Esophagus squamous epithelium (tissue), 5 donors: ENCODE data around the gene CEACAM20. TPM values are rescaled to one million over a fixed set of nuclear protein-coding genes. Genes with fewer than 3 reads are reported as not detected.

Experiments
- DNase-seq: peaks from one replicate; lab custom pipeline; 2025; lab: John Stamatoyannopoulos, UW
- H3K27ac ChIP-seq, 4 donors: fragments of 200-600 bp; sonication (generic); one replicate each; pipeline ENCODE4 v1.5.1; 2016 to 2019; ENCODE audit warnings: mild to moderate bottlenecking in 1 of 4
- H3K27me3 ChIP-seq, 4 donors: fragments of 200-600 bp; sonication (generic); 1 replicate in 3 of 4; 2 replicates in 1 of 4; pipeline versions ENCODE4 v1.5.1 to v1.6.0; 2017 to 2021; ENCODE audit warnings: antibody characterized with exemption in 1 of 4
- H3K36me3 ChIP-seq, 3 donors: fragments of 200-600 bp; sonication (generic); one replicate each; pipeline ENCODE4 v1.5.1; 2016 to 2019
- H3K4me1 ChIP-seq, 3 donors: fragments of 200-600 bp; sonication (generic); one replicate each; pipeline ENCODE4 v1.5.1; 2017 to 2019
- H3K4me3 ChIP-seq, 4 donors: fragments of 200-600 bp; sonication (generic); 1 replicate in 3 of 4; 2 replicates in 1 of 4; pipeline ENCODE4 v1.5.1; 2016 to 2019; ENCODE audit warnings: mild to moderate bottlenecking in 2 of 4, moderate library complexity in 1 of 4
- H3K9me3 ChIP-seq, 3 donors: fragments of 200-600 bp; sonication (generic); one replicate each; pipeline ENCODE4 v1.5.1; 2016 to 2019
- POLR2A ChIP-seq, 4 donors: fragments of 450-650 bp; IDR thresholded peaks; one replicate each; pipeline ENCODE4 v1.6.1; 2017; ENCODE audit warnings: antibody characterized with exemption in 4 of 4, mild to moderate bottlenecking in 4 of 4, moderate library complexity in 3 of 4
- WGBS, 2 donors: methylation state at CpG; one replicate each; pipeline ENCODE4 v1.1.5; 2018; 5-methylcytosine and 5-hydroxymethylcytosine counted together
- intact Hi-C: fragments of 100-400 bp; cut with DNase I; formaldehyde crosslinking; loops from one replicate; pipeline ENCODE4 v1.15.0; 2022
- total RNA-seq, 4 donors: library from RNA; depleted of rRNA; stranded (reverse); fragments of >200 nt; gene quantifications; one replicate each; pipeline ENCODE4 v1.1.0, GENCODE V29; 2016
- TF ChIP-seq, protein P1 (sequence below), 6 experiments: fragments of 450-650 bp in 4 of 6; fragments of 200-600 bp in 2 of 6; sonication (generic) in 2 of 6; IDR thresholded peaks; one replicate each; pipeline ENCODE4 v1.5.1; 2016 to 2019; ENCODE audit warnings: antibody characterized with exemption in 6 of 6, mild to moderate bottlenecking in 4 of 6, moderate library complexity in 4 of 6
- donor health status: DM: yes; HTN: yes; CAD: no.

Gene CEACAM20
- total RNA-seq, 4 donors from 2014 or later: not detected

DNA sequence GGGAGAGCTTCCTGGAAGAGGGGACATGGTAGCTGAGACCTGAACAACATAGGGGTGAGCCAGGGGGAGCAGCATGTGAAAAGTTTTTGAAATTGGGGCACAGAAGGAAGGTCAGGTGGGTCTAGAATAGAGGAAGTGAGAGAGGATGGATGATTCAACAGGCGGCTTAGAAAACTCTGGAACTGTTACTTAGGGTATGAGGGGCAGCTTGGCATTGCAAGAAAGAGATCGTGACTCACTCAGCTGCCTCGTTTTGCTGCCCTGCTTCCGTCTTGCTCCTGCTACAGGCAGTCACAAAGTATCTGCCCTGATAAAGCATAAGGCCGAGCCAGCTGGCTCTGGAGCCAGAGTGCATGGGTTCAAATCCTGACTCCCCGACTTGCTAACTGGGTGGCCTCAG lies 1.3 kb upstream of the CEACAM20 start:
- H3K4me3 ChIP-seq: no peak overlapping the region
- no peaks in the 10 kb centered on the region for H3K9me3 ChIP-seq
- no peak for TF ChIP-seq POLR2A (IDR thresholded peaks at IDR 0.05)
- TF ChIP-seq, protein P1, sequence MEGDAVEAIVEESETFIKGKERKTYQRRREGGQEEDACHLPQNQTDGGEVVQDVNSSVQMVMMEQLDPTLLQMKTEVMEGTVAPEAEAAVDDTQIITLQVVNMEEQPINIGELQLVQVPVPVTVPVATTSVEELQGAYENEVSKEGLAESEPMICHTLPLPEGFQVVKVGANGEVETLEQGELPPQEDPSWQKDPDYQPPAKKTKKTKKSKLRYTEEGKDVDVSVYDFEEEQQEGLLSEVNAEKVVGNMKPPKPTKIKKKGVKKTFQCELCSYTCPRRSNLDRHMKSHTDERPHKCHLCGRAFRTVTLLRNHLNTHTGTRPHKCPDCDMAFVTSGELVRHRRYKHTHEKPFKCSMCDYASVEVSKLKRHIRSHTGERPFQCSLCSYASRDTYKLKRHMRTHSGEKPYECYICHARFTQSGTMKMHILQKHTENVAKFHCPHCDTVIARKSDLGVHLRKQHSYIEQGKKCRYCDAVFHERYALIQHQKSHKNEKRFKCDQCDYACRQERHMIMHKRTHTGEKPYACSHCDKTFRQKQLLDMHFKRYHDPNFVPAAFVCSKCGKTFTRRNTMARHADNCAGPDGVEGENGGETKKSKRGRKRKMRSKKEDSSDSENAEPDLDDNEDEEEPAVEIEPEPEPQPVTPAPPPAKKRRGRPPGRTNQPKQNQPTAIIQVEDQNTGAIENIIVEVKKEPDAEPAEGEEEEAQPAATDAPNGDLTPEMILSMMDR (IDR thresholded peaks at IDR 0.05): no peak
- H3K4me1 ChIP-seq: no peaks in the 10 kb centered on the region
- WGBS, 2 donors: 56% methylated on average over 6 of the region's 6 CpGs; no CpG with 5 or more reads in 1 of the 2 donors
- no peaks in the 10 kb centered on the region for H3K36me3 ChIP-seq
- peaks cover 0 to 30% (median 0%) of the 10 kb centered on the region in 4 donors for H3K27me3 ChIP-seq
- no peak overlapping the region for H3K27ac ChIP-seq
- intact Hi-C loops: no loop called here
- DNase-seq: no peak

DNA sequence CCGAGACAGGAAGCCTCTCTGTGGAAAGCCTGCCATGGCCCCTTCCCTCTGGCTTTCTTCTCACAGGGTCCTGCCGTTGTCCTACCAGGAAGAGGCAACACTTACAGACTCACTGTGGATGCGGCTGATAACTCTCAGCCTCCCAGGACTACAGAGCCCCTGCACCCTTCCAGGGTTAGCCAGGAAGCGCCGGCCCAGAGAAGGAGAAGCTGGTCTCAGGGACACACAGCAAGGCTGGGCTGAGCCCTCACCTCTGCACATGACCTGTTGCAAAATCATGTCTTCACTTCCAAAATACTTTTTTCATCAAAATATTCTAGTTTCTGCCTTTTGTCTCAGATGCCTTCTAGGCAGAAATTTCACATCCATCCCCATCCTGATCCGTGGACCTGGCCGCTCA lies 1.9 kb downstream of the CEACAM20 start:
- Histone ChIP-seq H3K4me3 (no peak overlapping the region), H3K36me3 (no peaks in the 10 kb centered on the region), H3K4me1 (no peaks in the 10 kb centered on the region), H3K27ac (no peak overlapping the region), H3K9me3 (no peaks in the 10 kb centered on the region), H3K27me3 (peaks cover 0 to 36% (median 0%) of the 10 kb centered on the region in 4 donors)
- 69 to 77% methylated on average over 5 to 7 of the region's 7 CpGs for WGBS, 2 donors
- TF ChIP-seq, protein P1 (IDR thresholded peaks at IDR 0.05): no peak
- no peak for TF ChIP-seq POLR2A (IDR thresholded peaks at IDR 0.05)
- intact Hi-C loops: no loop called here
- no peak for DNase-seq

DNA sequence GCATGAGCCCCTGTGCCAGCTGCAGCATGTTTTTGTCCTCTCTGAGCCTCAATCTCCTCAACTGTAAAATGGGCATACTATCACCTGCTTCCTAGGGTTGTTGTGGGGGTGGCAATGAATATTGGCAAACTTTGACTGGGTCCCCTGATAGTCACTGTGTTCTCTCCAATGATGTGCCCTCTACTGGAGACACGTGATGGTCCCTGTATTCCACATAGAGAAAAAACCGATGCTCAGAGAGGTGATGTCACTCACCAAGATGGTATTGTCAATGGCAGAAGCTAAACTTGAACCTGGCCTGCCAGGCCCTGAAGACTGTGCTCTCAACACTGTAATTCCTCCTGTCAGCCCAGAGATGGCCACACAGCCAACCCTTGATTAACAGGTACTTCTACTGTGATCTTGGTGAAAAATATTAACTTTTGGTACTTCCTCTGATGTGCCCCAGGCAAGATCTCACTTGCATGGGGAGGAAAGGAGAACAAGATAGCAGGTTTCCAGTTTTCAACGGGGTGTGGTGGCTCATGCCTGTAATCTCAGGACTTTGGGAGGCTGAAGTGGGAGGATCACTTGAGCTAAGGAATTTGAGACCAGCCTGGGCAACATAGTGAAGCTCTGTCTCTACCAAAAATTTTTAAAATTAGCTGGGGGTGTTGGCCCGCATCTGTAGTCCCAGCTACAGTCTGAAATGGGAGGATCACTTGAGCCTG lies 3.6 kb downstream of the CEACAM20 start:
- Histone ChIP-seq H3K27ac (no peak overlapping the region), H3K9me3 (no peaks in the 10 kb centered on the region), H3K27me3 (peaks cover 0 to 28% (median 0%) of the 10 kb centered on the region in 4 donors), H3K4me1 (no peaks in the 10 kb centered on the region), H3K4me3 (no peak overlapping the region), H3K36me3 (no peaks in the 10 kb centered on the region)
- no peak for DNase-seq
- 20 to 31% methylated on average over 2 to 4 of the region's 4 CpGs for WGBS, 2 donors
- TF ChIP-seq POLR2A (IDR thresholded peaks at IDR 0.05): no peak
- TF ChIP-seq, protein P1 (IDR thresholded peaks at IDR 0.05): no peak
- intact Hi-C loops: no loop called here

DNA sequence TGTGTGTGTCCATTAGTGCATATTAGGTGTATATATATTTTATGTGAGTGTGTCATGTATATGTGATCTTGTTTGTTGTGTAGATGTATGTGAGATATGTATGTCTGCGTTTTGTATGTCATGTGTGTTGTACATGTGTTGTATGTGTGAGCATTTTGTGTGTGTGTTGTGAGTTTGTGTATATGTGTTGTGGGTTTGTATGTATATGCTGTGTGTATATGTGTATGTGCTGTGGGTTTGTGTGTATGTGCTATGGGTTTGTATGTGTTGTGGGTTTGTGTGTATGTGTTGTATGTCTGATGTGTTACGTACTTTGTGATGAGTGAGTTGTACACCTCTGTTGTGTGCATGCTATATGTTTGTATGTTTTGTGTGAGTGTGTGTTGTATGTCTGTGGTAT lies 8.1 kb downstream of the CEACAM20 start:
- no peaks in the 10 kb centered on the region for H3K36me3 ChIP-seq
- 88 to 89% methylated on average over 2 of the region's 2 CpGs for WGBS, 2 donors
- H3K27me3 ChIP-seq: peaks cover 0 to 19% (median 0%) of the 10 kb centered on the region in 4 donors
- H3K9me3 ChIP-seq: no peaks in the 10 kb centered on the region
- no peak for TF ChIP-seq POLR2A (IDR thresholded peaks at IDR 0.05)
- TF ChIP-seq, protein P1 (IDR thresholded peaks at IDR 0.05): no peak
- H3K27ac ChIP-seq: no peak overlapping the region
- intact Hi-C loops: no loop called here
- no peak for DNase-seq
- H3K4me1 ChIP-seq: no peaks in the 10 kb centered on the region
- H3K4me3 ChIP-seq: no peak overlapping the region

DNA sequence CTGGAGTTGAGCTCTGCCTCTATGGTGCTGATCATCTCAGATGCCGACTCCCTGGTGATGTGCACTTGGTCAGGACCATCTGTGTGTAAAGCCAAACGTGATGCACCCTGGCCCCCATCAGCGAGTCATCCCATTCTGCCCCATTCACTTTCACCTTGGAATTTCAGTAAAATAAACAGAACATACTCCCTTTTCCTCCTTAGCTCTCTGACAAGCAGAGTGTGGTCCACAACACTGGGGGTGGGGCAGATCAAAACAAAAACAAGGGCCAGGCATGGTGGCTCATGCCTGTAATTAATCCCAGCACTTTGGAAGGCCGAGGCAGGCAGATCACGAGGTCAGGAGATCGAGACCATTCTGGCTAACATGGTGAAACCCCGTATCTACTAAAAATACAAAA lies 12.3 kb downstream of the CEACAM20 start:
- WGBS, 2 donors: 48 to 76% methylated on average over 3 to 4 of the region's 7 CpGs
- Histone ChIP-seq H3K4me1 (no peaks in the 10 kb centered on the region), H3K4me3 (no peak overlapping the region), H3K9me3 (no peaks in the 10 kb centered on the region), H3K36me3 (no peaks in the 10 kb centered on the region), H3K27ac (no peak overlapping the region), H3K27me3 (peaks cover 0 to 19% (median 0%) of the 10 kb centered on the region in 4 donors)
- intact Hi-C loops: no loop called here
- no peak for DNase-seq
- TF ChIP-seq POLR2A (IDR thresholded peaks at IDR 0.05): no peak
- TF ChIP-seq, protein P1 (IDR thresholded peaks at IDR 0.05): no peak
